Mesothelial cell of epicardium (in vitro differentiated cells): Measurements from ENCODE around the gene NLGN1. TPM values are rescaled to one million over a fixed set of nuclear protein-coding genes. Genes with fewer than 3 reads are reported as not detected.

ENCODE experiments used
- DNase-seq, 2 experiments: peaks; one replicate each; pipeline ENCODE4 v3.0.0; 2021; ENCODE audit warnings: low spot score in 2 of 2; ENCODE audit not compliant: unreplicated experiment in 2 of 2
- H3K27ac Mint-ChIP-seq: 2 replicates; pipeline ENCODE4 v1.8.0; 2021; ENCODE audit warnings: mixed read lengths
- H3K27me3 Mint-ChIP-seq: 2 replicates; pipeline ENCODE4 v1.8.0; 2021; ENCODE audit warnings: low read depth, mixed read lengths
- H3K36me3 Mint-ChIP-seq: 2 replicates; pipeline ENCODE4 v1.8.0; 2021; ENCODE audit warnings: mixed read lengths
- H3K4me1 Mint-ChIP-seq: 2 replicates; pipeline ENCODE4 v1.8.0; 2021; ENCODE audit warnings: mixed read lengths
- H3K4me3 Mint-ChIP-seq: 2 replicates; pipeline ENCODE4 v1.8.0; 2021; ENCODE audit warnings: mild to moderate bottlenecking, moderate library complexity, mixed read lengths
- H3K9me3 Mint-ChIP-seq: 2 replicates; pipeline ENCODE4 v1.8.0; 2021; ENCODE audit warnings: mixed read lengths
- CTCF ChIP-seq: fragments of 200-600 bp; sonication (generic); IDR thresholded peaks from one replicate; pipeline ENCODE4 v1.5.0; 2021; ENCODE audit warnings: antibody characterized with exemption; ENCODE audit not compliant: unreplicated experiment
- total RNA-seq: library from RNA; stranded (reverse); gene quantifications from 3 replicates; pipeline ENCODE4 v1.2.1, GENCODE V29; 2021

The NLGN1 gene
- total RNA-seq, 1 donor from 2014 or later: 4.2 TPM

- H3K36me3 Mint-ChIP-seq: no peaks in the 10 kb centered on the region
- DNase-seq: no peak
- peaks cover 22% of the 10 kb centered on the region for H3K4me1 Mint-ChIP-seq
- H3K27me3 Mint-ChIP-seq: no peaks in the 10 kb centered on the region
- no peak overlapping the region for H3K27ac Mint-ChIP-seq
- no peak overlapping the region for H3K4me3 Mint-ChIP-seq
- no peak for TF ChIP-seq CTCF
- no peaks in the 10 kb centered on the region for H3K9me3 Mint-ChIP-seq
These were observed 13.3 kb downstream of the NLGN1 start for GRCh38 chr3:173410849-173411248.

- no peak overlapping the region for H3K4me3 Mint-ChIP-seq
- H3K36me3 Mint-ChIP-seq: no peaks in the 10 kb centered on the region
- TF ChIP-seq CTCF: peak; percentile 45
- H3K9me3 Mint-ChIP-seq: no peaks in the 10 kb centered on the region
- H3K27ac Mint-ChIP-seq: no peak overlapping the region
- peaks cover 22% of the 10 kb centered on the region for H3K4me1 Mint-ChIP-seq
- no peak for DNase-seq
- no peaks in the 10 kb centered on the region for H3K27me3 Mint-ChIP-seq
These were observed 13.9 kb downstream of the NLGN1 start for GRCh38 chr3:173411375-173411973.

DNA sequence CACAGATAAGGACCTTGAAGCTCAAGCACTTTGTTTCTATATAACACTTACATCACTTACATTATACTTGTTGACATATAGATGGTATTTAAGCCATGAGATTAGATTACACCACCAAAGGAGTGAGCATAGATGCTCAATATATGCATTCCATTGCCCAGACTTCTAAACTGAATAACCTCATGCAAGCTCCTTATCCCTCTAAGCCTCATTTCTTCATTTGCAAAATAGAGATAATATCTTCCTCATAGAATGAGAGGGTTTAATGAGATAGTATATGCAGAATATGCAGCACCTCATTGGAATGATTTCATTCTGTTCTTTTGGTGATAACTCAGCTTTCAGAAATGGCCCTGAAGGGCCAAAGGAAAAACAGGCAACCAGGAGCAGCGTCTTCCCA is 18.5 kb downstream of the NLGN1 start:
- H3K36me3 Mint-ChIP-seq: peaks cover 4% of the 10 kb centered on the region
- H3K27ac Mint-ChIP-seq: no peak overlapping the region
- no peak overlapping the region for H3K4me3 Mint-ChIP-seq
- H3K27me3 Mint-ChIP-seq: no peaks in the 10 kb centered on the region
- H3K4me1 Mint-ChIP-seq: peaks cover 17% of the 10 kb centered on the region
- no peak for DNase-seq
- TF ChIP-seq CTCF: no peak
- peaks cover 5% of the 10 kb centered on the region for H3K9me3 Mint-ChIP-seq

- Mint-ChIP-seq H3K4me1 (no peaks in the 10 kb centered on the region), H3K27me3 (no peaks in the 10 kb centered on the region), H3K27ac (no peak overlapping the region), H3K4me3 (no peak overlapping the region), H3K9me3 (peaks cover 54% of the 10 kb centered on the region), H3K36me3 (peaks cover 3% of the 10 kb centered on the region)
- DNase-seq: no peak
- TF ChIP-seq CTCF: no peak
These were observed 31.5 kb downstream of the NLGN1 start for GRCh38 chr3:173429076-173429475.

DNA sequence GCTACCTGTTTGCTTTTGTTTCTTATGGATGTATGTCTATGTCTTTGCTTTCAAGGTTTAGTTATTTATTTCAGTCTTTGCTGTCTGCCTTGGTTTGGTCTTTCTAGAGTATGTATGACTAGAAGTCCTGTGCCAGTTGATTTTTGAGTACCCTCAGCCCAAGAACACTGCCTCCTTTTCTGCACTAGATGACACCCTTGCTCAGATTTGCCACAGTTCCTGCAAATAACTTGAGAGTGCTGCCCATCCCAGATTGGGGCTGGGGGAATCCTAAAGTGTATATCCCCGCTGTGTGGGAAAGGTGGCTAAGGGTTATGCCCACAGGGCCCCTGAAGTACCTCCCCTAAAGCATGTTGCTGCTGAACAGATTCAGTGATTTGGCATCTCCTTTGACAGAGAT is 32.0 kb downstream of the NLGN1 start:
- no peak overlapping the region for H3K4me3 Mint-ChIP-seq
- no peaks in the 10 kb centered on the region for H3K4me1 Mint-ChIP-seq
- no peak overlapping the region for H3K27ac Mint-ChIP-seq

More for the DNA sequence above, 32.0 kb downstream of the NLGN1 start:
- no peak for DNase-seq
- no peak for TF ChIP-seq CTCF
- peaks cover 54% of the 10 kb centered on the region for H3K9me3 Mint-ChIP-seq
- no peaks in the 10 kb centered on the region for H3K27me3 Mint-ChIP-seq
- H3K36me3 Mint-ChIP-seq: peaks cover 3% of the 10 kb centered on the region
